Measurements from ENCODE around the gene DRC3.
A peak's percentile ranks its signal among the peaks of the same experiment; 100 is the strongest.

DRC3 gene

GRCh38 chr17:17963694-17964436 lies 8.8 kb upstream of the DRC3 start:
- no peak for DNase-seq (ENCODE audit: insufficient read length, low spot score)
- FAIRE-seq: no peak

- DNase-seq (ENCODE audit: insufficient read length, low spot score) (no peak), FAIRE-seq (no peak)
Observed at GRCh38 chr17:17964710-17965109, 8.0 kb upstream of the DRC3 start.

GRCh38 chr17:17965152-17965721 lies 7.4 kb upstream of the DRC3 start:
- DNase-seq (ENCODE audit: insufficient read length, low spot score) (no peak), FAIRE-seq (peak; percentile 38)

- DNase-seq (ENCODE audit: insufficient read length, low spot score): no peak
- no peak for FAIRE-seq
Observed at GRCh38 chr17:17966399-17966798, 6.3 kb upstream of the DRC3 start.

- FAIRE-seq: no peak
- no peak for DNase-seq (ENCODE audit: insufficient read length, low spot score)
Observed at GRCh38 chr17:17970699-17971430, 1.8 kb upstream of the DRC3 start.

GRCh38 chr17:17971431-17972125 lies 1.1 kb upstream of the DRC3 start:
- FAIRE-seq (peak; percentile 51), DNase-seq (ENCODE audit: insufficient read length, low spot score) (no peak)

- no peak for FAIRE-seq
- DNase-seq (ENCODE audit: insufficient read length, low spot score): no peak
Observed at GRCh38 chr17:17972952-17973254, 241 bp downstream of the DRC3 start.

GRCh38 chr17:17975436-17975835 lies 2.8 kb downstream of the DRC3 start:
- FAIRE-seq: no peak
- no peak for DNase-seq (ENCODE audit: insufficient read length, low spot score)

GRCh38 chr17:17976931-17977570 lies 4.4 kb downstream of the DRC3 start:
- DNase-seq (ENCODE audit: insufficient read length, low spot score) (no peak), FAIRE-seq (peak; percentile 72)

- FAIRE-seq (peak; percentile 44), DNase-seq (ENCODE audit: insufficient read length, low spot score) (no peak)
Observed at GRCh38 chr17:17978481-17979424, 6.1 kb downstream of the DRC3 start.

- DNase-seq (ENCODE audit: insufficient read length, low spot score) (no peak), FAIRE-seq (peak; percentile 66)
Observed at GRCh38 chr17:17979778-17980177, 7.1 kb downstream of the DRC3 start.

- DNase-seq (ENCODE audit: insufficient read length, low spot score) (no peak), FAIRE-seq (no peak)
Observed at GRCh38 chr17:17981330-17981729, 8.7 kb downstream of the DRC3 start.

- no peak for FAIRE-seq
- DNase-seq (ENCODE audit: insufficient read length, low spot score): no peak
Observed at GRCh38 chr17:17982801-17983200, 10.1 kb downstream of the DRC3 start.

GRCh38 chr17:17983376-17983775 lies 10.7 kb downstream of the DRC3 start:
- DNase-seq (ENCODE audit: insufficient read length, low spot score) (no peak), FAIRE-seq (peak; percentile 28)

- no peak for DNase-seq (ENCODE audit: insufficient read length, low spot score)
- FAIRE-seq: peak; percentile 54
Observed at GRCh38 chr17:17983776-17984175, 11.1 kb downstream of the DRC3 start.

- FAIRE-seq (peak; percentile 80), DNase-seq (ENCODE audit: insufficient read length, low spot score) (no peak)
Observed at GRCh38 chr17:17985153-17985552, 12.5 kb downstream of the DRC3 start.

- DNase-seq (ENCODE audit: insufficient read length, low spot score) (no peak), FAIRE-seq (no peak)
Observed at GRCh38 chr17:17985555-17985954, 12.9 kb downstream of the DRC3 start.

- FAIRE-seq: no peak
- no peak for DNase-seq (ENCODE audit: insufficient read length, low spot score)
Observed at GRCh38 chr17:17987187-17987896, 14.7 kb downstream of the DRC3 start.

- DNase-seq (ENCODE audit: insufficient read length, low spot score): no peak
- FAIRE-seq: no peak
Observed at GRCh38 chr17:17987901-17988300, 15.2 kb downstream of the DRC3 start.
